MV-4-11 (cell line): ENCODE measurements around the gene ZNF276.
A peak's percentile ranks its signal among the peaks of the same experiment; 100 is the strongest.
"Not testable (repeated sequence)": the region's sequence is repeated elsewhere in the genome, so short reads cannot be mapped to it uniquely, and the experiment has no call there.

ENCODE experiments used
- DNase-seq: peaks from one replicate; lab custom pipeline; 2025; lab: John Stamatoyannopoulos, UW

ZNF276 gene

DNA sequence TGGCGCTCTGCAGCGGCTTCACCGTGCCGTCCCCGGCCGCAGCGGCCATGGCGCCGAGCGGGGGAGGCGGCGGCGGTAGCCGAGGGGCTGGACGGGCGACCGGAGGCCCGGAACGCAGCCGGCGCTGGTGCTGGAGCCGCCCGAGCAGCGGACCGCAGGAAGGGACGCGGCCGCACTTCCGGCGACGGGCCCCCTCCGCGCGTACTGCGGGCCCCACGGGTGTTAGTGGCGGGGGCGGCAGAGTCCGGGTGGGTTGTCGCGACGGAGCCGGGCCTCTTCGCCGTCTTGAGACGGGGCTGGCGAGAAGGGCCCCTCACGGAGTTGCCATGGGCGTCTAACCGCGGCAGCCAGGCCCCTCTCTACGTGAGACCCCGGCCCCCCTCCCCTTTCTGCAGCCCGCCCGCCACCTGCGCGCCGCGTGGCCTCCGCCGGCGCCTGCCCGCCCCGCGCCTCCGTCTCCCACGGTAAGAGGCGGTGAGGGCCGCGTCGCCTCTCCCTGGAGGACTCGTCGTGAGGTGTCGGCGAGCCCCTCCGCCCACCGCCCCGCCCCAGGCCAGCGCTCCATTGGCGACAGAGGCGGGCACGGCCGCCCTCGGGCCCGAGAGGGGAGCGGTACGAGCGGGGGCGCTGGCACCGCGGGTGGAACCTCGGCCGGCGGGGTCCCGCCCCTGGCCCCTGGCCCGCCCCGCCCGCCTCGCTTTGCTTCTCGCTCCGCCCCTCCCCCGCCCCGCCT, at the start of gene ZNF276, which contains the start of gene VPS9D1:
Gene ZNF276, plus strand, starts transcription at position 725 of the 733 bp plus-strand sequence. CDS start 104 bp downstream, outside the sequence.
Gene VPS9D1, minus strand, starts transcription at position 86 of the 733 bp plus-strand sequence. Its CDS starts 37 bp downstream, at position 49.
- DNase-seq: peak; percentile 66

- DNase-seq: not testable (repeated sequence)
These were observed 49.8 kb upstream of the ZNF276 start for GRCh38 chr16:89671565-89671964.

DNA sequence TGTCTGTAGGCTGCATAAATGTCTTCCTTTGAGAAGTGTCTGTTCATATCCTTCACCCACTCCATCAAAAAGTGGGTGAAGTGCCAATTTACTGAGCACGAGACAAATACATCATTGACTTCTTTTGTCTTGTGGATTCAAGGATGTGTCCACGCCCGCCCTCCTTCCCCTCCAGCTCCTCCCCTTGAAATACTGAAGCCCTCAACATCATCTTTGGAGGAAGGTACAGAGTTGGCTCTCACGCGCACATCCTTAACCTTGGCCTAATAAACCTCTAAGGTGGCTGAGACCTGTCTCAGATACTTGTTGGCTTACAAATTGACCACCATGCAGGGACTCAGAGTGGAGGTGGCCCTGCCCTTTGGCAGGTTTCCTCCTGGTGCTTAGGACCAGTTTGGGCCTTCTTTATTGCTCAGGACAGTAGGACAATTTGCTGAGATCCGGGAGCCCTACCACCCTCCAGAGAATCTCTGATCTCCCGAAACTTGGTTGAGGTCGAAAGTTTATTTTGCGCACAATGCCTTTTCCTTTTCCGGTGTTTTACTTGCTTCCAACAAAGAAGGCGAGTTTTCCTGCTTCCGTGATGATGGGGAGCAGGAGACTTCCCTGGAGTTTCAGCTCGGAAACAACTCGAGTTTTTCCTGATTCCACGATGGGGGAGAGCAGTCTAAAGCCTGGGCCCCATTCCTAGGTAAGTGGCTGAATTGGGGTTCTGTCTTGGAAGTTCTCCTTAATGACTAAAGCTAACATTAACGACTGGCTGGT, 49.0 kb upstream of the ZNF276 start:
- DNase-seq: no peak

- no peak for DNase-seq
These were observed 43.1 kb upstream of the ZNF276 start for GRCh38 chr16:89678258-89678657.

DNA sequence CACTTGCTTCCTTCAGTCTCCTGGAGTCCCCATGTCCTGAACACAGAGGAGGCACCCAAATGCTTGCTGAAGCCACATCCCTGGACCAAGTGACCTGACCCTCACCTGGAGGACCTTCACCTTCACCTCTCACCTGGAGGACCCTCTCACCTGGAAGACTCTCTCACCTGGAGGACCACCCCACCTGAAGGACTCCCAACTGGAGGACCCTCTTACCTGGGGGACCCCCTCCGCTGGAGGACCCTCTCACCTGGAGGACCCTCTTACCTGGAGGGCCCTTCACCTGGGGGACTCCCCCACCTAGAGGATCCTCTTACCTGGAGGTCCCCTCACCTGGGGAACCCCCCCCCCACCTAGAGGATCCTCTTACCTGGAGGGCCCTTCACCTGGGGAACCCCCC, 35.4 kb upstream of the ZNF276 start:
- DNase-seq: no peak

GRCh38 chr16:89686520-89687091, 34.7 kb upstream of the ZNF276 start, which contains the start of gene CDK10:
Gene CDK10, plus strand, starts transcription at chr16:89686689. Its CDS starts 22 bp downstream, at chr16:89686711.
- peak; percentile 83 for DNase-seq

DNA sequence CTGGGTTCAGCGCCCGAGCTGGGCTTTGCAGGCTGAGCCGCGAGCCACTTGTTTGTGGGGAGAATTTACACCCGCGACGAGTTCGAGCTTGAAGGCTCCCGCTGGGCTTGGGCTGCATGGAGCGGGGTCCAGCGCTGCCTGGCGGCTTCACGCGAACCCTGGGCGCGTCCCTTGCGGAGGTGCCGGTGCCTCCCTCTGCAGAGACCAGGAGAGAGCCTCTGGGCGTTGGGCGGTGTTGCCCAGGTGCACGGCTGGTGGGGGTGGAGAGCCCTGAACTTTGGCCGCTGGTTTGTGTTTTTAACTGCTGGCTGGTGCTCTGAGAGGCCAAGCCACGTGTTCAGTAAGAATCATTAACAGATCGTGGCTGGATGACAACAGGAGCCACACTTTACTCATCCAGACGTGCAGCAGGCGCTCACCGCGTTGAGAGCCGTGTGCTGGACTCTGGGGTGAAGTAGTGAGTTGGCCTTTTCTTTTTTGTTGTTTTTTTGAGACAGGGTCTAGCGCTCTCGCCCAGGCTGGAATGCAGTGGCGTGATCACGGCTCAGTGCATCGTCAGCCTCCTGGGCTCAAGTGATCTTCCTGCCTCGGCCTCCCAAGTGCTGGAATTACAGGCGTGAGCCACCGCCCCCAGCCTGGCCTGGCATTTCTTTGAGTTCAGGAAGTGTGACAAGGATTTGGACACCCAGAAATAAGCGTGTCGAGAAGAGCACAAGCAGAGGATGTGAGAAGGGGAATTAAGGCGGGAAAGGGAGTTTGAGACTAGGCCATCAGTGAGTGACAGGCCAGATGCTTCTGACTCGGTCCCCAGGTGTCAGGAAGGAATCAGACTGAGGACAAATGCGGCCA, 34.0 kb upstream of the ZNF276 start:
- DNase-seq: no peak

DNA sequence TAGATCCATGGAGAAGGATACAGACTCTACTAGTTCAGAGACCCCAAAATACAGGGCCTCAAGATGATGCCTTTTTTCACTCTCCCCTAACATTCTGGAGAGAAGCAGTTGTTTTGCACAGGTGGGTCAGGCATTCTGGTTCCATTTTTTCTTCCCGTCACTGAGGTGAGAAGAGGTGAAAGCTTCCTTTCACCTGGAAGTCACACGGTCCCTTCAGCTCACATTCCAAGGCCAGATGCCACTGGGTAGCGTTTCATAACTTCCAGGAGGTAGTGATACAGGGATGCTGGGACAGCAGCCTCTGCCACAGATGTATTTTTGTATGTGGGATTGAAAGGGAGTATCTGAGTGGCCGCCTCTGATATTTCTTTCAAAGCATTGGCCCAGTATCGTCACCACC, 32.9 kb upstream of the ZNF276 start:
- no peak for DNase-seq

GRCh38 chr16:89689142-89689541, 32.2 kb upstream of the ZNF276 start:
- DNase-seq: no peak

DNA sequence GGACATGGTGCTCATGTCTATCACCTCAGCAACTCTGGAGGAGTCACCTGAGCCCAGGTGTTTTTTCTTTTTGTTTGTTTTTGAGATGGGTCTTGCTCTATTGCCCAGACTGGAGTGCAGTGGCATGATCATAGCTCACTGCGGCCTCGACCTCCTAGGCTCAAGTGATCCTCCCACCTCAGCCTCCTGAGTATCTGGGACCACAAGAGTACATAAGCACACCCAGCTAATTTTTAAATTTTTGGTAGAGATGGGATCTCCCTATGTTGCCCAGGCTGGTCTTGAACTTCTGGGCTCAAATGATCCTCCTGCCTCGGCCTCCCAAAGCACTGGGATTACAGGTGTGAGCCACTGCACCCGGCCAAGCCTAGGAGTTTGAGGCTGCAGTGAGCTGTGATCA, 31.7 kb upstream of the ZNF276 start:
- DNase-seq: not testable (repeated sequence)

DNA sequence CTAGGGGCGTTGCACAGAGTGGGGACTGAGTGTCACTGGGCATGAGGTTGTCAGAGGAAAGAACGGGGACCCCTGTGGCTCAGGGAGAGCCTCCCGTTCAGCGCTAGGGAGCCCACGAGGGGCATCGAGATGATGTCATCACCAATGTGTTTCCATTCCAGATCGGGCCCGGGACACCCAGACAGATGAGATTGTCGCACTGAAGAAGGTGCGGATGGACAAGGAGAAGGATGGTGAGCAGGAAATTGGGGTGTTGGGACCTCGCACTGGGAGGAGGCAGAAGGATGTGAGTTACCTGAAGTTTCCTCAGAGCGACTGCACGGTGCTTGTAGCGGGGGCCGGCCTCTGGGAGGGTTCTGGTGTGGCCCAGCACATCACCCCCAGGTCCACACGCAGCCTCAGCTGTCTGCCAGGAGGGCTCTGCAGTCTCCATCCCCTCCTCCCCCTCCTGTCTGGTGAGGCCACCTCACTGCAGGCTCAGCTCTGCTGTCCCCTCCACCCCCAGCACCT, 30.9 kb upstream of the ZNF276 start:
- no peak for DNase-seq

DNA sequence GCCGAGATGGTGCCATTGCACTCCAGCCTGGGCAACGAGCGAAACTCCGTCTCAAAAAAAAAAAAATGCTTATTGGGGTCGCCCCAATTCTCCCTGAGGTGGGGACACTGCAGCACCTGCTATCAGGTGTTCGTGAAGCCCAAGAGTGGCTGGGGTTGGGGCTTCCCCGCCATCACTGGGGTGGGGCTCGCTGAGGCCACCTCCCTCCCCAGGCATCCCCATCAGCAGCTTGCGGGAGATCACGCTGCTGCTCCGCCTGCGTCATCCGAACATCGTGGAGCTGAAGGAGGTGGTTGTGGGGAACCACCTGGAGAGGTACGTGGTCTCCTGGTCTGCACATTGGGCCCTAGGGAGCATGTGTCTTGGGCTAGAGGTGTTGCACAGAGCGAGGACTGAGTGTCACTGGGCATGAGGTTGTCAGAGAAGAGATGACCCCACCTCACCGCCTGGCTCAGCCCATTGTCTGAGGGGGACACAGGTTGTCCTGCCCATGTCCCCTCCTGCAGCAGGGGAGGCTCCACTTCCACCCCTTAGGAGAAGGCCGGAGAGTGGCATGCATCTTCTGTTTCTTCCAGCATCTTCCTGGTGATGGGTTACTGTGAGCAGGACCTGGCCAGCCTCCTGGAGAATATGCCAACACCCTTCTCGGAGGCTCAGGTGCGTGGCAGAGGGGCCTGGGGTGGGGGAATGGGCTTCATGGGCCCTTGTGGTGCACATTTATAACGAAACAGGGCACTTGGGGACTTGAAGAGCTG, 29.9 kb upstream of the ZNF276 start:
- no peak for DNase-seq

DNA sequence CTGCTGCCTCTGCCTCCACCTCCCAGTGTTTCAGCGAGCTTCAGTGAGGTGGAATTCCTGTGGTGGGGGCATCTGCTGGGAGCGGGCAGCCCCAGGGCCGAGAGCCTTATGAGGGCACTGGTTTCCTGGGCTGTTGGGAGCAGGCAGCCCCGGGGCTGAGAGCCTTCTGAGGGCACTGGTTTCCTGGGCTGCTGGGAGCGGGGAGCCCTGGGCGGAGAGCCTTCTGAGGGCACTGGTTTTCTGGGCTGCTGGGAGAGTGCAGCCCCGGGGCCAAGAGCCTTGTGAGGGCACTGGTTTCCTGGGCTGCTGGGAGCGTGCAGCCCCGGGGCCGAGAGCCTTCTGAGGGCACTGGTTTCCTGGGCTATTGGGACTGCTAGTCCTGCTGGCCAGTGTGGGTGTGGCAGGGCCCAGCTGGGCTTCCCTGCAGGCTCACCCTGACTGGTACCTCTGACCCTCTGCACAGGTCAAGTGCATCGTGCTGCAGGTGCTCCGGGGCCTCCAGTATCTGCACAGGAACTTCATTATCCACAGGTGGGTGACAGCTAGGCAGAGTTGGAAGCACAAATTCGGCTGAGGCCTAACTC, 29.3 kb upstream of the ZNF276 start:
- DNase-seq: no peak

GRCh38 chr16:89693289-89693731, 28.0 kb upstream of the ZNF276 start:
- no peak for DNase-seq

DNA sequence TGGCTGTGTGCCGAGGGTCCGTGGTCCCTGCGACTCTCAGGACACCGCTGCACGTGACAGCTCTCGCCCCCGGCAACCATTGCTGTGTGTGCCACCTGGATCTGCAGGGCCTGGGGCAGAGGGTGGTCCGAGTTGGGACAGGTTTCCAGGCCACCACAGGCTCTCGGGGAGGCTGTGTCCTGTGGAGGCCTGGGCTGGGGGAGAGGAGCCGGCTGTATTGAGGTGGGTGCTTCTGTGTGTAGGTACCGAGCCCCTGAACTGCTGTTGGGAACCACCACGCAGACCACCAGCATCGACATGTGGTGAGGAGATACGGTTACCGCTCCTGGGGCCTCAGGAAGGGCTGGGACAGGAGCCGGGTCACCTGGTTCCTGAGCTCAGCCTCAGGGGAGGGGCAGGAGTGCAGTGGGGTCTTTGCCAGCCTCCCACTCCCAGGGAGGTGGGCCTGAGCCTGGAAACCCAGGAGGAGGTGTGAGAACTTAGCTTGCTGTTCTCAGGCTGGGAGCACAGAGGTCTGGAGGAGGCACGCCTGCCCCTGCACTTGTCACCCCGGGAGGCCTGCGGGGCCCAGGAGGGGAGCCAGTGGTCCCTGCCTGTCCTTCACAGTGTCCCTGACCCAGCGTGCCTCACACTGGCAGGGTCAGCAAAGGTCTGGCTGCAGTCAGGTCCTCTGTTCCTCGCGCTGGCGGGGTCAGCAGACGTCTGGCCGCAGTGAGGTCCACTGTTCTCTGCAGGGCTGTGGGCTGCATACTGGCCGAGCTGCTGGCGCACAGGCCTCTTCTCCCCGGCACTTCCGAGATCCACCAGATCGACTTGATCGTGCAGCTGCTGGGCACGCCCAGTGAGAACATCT, 27.2 kb upstream of the ZNF276 start:
- no peak for DNase-seq

DNA sequence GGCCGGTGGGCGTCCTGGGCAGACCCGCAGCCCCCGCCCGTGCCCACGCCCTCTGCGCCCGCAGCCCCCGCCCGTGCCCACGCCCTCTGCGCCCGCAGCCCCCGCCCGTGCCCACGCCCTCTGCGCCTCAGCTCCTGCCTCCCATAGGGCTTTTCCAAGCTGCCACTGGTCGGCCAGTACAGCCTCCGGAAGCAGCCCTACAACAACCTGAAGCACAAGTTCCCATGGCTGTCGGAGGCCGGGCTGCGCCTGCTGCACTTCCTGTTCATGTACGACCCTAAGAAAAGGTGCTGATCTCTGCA, 26.6 kb upstream of the ZNF276 start:
- DNase-seq: not testable (repeated sequence)

- no peak for DNase-seq
These were observed 26.1 kb upstream of the ZNF276 start for GRCh38 chr16:89695086-89695874.

GRCh38 chr16:89695875-89696669, 25.3 kb upstream of the ZNF276 start:
- no peak for DNase-seq
